Mesenchymal stem cell (in vitro differentiated cells and primary cell): Measurements from ENCODE around the gene DPF3.

Experiments
- DNase-seq: peaks from one replicate; pipeline ENCODE4 v3.0.0-alpha.2; 2013
- H2AFZ ChIP-seq: one replicate; pipeline ENCODE4 v1.6.1; 2013; ENCODE audit warnings: low read depth, mild to moderate bottlenecking, control low read depth, inconsistent platforms, low read length, moderate library complexity
- H2AK5ac ChIP-seq: 2 replicates; pipeline ENCODE4 v1.6.1; 2013; ENCODE audit warnings: low read length, moderate library complexity, mild to moderate bottlenecking, inconsistent platforms; ENCODE audit not compliant: severe bottlenecking
- H2BK120ac ChIP-seq: one replicate; pipeline ENCODE4 v1.6.1; 2013; ENCODE audit warnings: low read depth, mild to moderate bottlenecking, inconsistent platforms, low read length, moderate library complexity
- H2BK12ac ChIP-seq, 2 experiments: one replicate each; pipeline ENCODE4 v1.6.1; 2013; ENCODE audit warnings: inconsistent platforms in 2 of 2, low read length in 2 of 2, mild to moderate bottlenecking in 2 of 2, moderate library complexity in 2 of 2, control low read depth in 1 of 2
- H2BK15ac ChIP-seq: one replicate; pipeline ENCODE4 v1.6.1; 2013; ENCODE audit warnings: mild to moderate bottlenecking, low read depth, inconsistent platforms; ENCODE audit not compliant: poor library complexity, severe bottlenecking
- H2BK5ac ChIP-seq: 2 replicates; pipeline ENCODE4 v1.6.1; 2013; ENCODE audit warnings: low read depth, mild to moderate bottlenecking, low read length, control low read depth, inconsistent platforms; ENCODE audit not compliant: poor library complexity, severe bottlenecking
- H3K14ac ChIP-seq, 2 experiments: one replicate each; pipeline ENCODE4 v1.6.1; 2013; ENCODE audit warnings: inconsistent platforms in 2 of 2, low read length in 2 of 2, control low read depth in 1 of 2, mild to moderate bottlenecking in 1 of 2, moderate library complexity in 1 of 2
- H3K18ac ChIP-seq, 2 experiments: one replicate each; pipeline ENCODE4 v1.6.1; 2013; ENCODE audit warnings: inconsistent platforms in 2 of 2, low read length in 2 of 2, control low read depth in 1 of 2, low read depth in 1 of 2, mild to moderate bottlenecking in 1 of 2
- H3K23ac ChIP-seq, 2 experiments: one replicate each; pipeline ENCODE4 v1.6.1; 2013; ENCODE audit warnings: inconsistent platforms in 2 of 2, low read length in 2 of 2, mild to moderate bottlenecking in 2 of 2, moderate library complexity in 2 of 2, control low read depth in 1 of 2
- H3K27ac ChIP-seq: 2 replicates; pipeline ENCODE4 v1.5.1; 2013; ENCODE audit warnings: mild to moderate bottlenecking, moderate library complexity, low read length, control low read depth, inconsistent platforms; ENCODE audit not compliant: poor library complexity, severe bottlenecking
- H3K27me3 ChIP-seq, 2 experiments: 2 replicates each; pipeline versions ENCODE4 v1.6.1 to v1.7.0; 2013; ENCODE audit warnings: low read length in 2 of 2, mild to moderate bottlenecking in 2 of 2, moderate library complexity in 2 of 2, control low read depth in 1 of 2, inconsistent platforms in 1 of 2; ENCODE audit not compliant: control insufficient read depth in 1 of 2, insufficient read depth in 1 of 2
- H3K36me3 ChIP-seq, 2 experiments: 2 replicates each; pipeline versions ENCODE4 v1.6.1 to v1.7.0; 2013; ENCODE audit warnings: low read length in 2 of 2, control low read depth in 1 of 2, inconsistent platforms in 1 of 2, low read depth in 1 of 2, mild to moderate bottlenecking in 1 of 2; ENCODE audit not compliant: insufficient read depth in 2 of 2, control insufficient read depth in 1 of 2
- H3K4ac ChIP-seq, 2 experiments: one replicate each; pipeline ENCODE4 v1.6.1; 2013; ENCODE audit warnings: inconsistent platforms in 2 of 2, low read length in 2 of 2, mild to moderate bottlenecking in 2 of 2, moderate library complexity in 2 of 2, control low read depth in 1 of 2, low read depth in 1 of 2
- H3K4me1 ChIP-seq: 2 replicates; pipeline ENCODE4 v1.6.1; 2013; ENCODE audit warnings: low read depth, low read length, control low read depth; ENCODE audit not compliant: control insufficient read depth, insufficient read depth
- H3K4me2 ChIP-seq: 2 replicates; pipeline ENCODE4 v1.6.1; 2013; ENCODE audit warnings: low read length, mild to moderate bottlenecking, inconsistent platforms; ENCODE audit not compliant: poor library complexity, severe bottlenecking
- H3K4me3 ChIP-seq, 2 experiments: 2 replicates each; pipeline versions ENCODE4 v1.5.1 to v1.7.0; 2013; ENCODE audit warnings: low read length in 2 of 2, mild to moderate bottlenecking in 2 of 2, control low read depth in 1 of 2, low read depth in 1 of 2; ENCODE audit not compliant: insufficient read depth in 1 of 2
- H3K79me1 ChIP-seq: replicated peaks from 2 replicates; pipeline ENCODE4 v1.6.1; 2013; ENCODE audit warnings: mild to moderate bottlenecking, control low read depth, low read length, inconsistent platforms; ENCODE audit not compliant: poor library complexity, severe bottlenecking
- H3K9ac ChIP-seq: 2 replicates; pipeline ENCODE4 v1.7.0; 2013; ENCODE audit warnings: mild to moderate bottlenecking, low read length, moderate library complexity
- H3K9me3 ChIP-seq: 2 replicates; pipeline ENCODE4 v1.7.0; 2013; ENCODE audit warnings: mild to moderate bottlenecking, low read length; ENCODE audit not compliant: control insufficient read depth
- H4K8ac ChIP-seq: one replicate; pipeline ENCODE4 v1.6.1; 2013; ENCODE audit warnings: inconsistent platforms, mild to moderate bottlenecking, low read length, moderate library complexity
- H4K91ac ChIP-seq: one replicate; pipeline ENCODE4 v1.6.1; 2013; ENCODE audit warnings: mild to moderate bottlenecking, low read length, inconsistent platforms
- WGBS: methylation state at CpG from one replicate; pipeline ENCODE4 v1.1.7; 2013; ENCODE audit warnings: mixed read lengths; 5-methylcytosine and 5-hydroxymethylcytosine counted together

Gene DPF3

GRCh38 chr14:72824051-72824450, 69.8 kb downstream of the DPF3 start:
- H2AK5ac ChIP-seq, result no peak overlapping the region
- no peak overlapping the region for H4K8ac ChIP-seq
- no peak overlapping the region for H2BK120ac ChIP-seq
- no peak overlapping the region for H3K4ac ChIP-seq
- no peak overlapping the region for H2BK12ac ChIP-seq
- no peak for DNase-seq
- H3K23ac ChIP-seq, result no peak overlapping the region
- H3K18ac ChIP-seq, result no peak overlapping the region
- H3K27ac ChIP-seq, result no peak overlapping the region
- H3K4me1 ChIP-seq, result peaks cover 5% of the 10 kb centered on the region
- H3K14ac ChIP-seq, result no peak overlapping the region
- no peak overlapping the region for H3K9ac ChIP-seq
- H3K36me3 ChIP-seq, result no peaks in the 10 kb centered on the region
- peaks cover 28% of the 10 kb centered on the region for H3K79me1 ChIP-seq
- no peak overlapping the region for H3K4me2 ChIP-seq
- no peak overlapping the region for H3K4me3 ChIP-seq
- H4K91ac ChIP-seq, result no peak overlapping the region
- H3K9me3 ChIP-seq, result peaks cover 2% of the 10 kb centered on the region
- no peaks in the 10 kb centered on the region for H3K27me3 ChIP-seq
- no peak overlapping the region for H2BK15ac ChIP-seq
- 91% methylated on average over 2 of the region's 2 CpGs for WGBS
- no peak overlapping the region for H2AFZ ChIP-seq
- no peak overlapping the region for H2BK5ac ChIP-seq

- Histone ChIP-seq H3K18ac (no peak overlapping the region), H3K14ac (no peak overlapping the region), H3K4me2 (no peak overlapping the region), H3K27ac (no peak overlapping the region), H2BK120ac (no peak overlapping the region), H4K91ac (no peak overlapping the region), H2BK5ac (no peak overlapping the region), H3K9ac (no peak overlapping the region), H3K4me3 (no peak overlapping the region), H3K4me1 (peaks cover 5% of the 10 kb centered on the region), H2AFZ (no peak overlapping the region), H4K8ac (no peak overlapping the region), H2BK15ac (no peak overlapping the region), H2AK5ac (no peak overlapping the region), H3K79me1 (peaks cover 25% of the 10 kb centered on the region), H3K36me3 (no peaks in the 10 kb centered on the region), H3K27me3 (no peaks in the 10 kb centered on the region), H3K4ac (no peak overlapping the region), H3K23ac (no peak overlapping the region), H3K9me3 (peaks cover 7% of the 10 kb centered on the region), H2BK12ac (no peak overlapping the region)
- DNase-seq, result no peak
- whole genome bisulfite sequencing, result 100% methylated on average over 9 of the region's 14 CpGs
Measured at GRCh38 chr14:72822946-72823611, 70.8 kb downstream of the DPF3 start.

GRCh38 chr14:72818998-72819397, 74.9 kb downstream of the DPF3 start:
- Histone ChIP-seq H3K27ac (no peak overlapping the region), H2AK5ac (no peak overlapping the region), H2BK12ac (no peak overlapping the region), H4K8ac (no peak overlapping the region), H3K18ac (no peak overlapping the region), H4K91ac (no peak overlapping the region), H3K14ac (no peak overlapping the region), H3K4me3 (no peak overlapping the region), H2BK120ac (no peak overlapping the region), H2BK15ac (no peak overlapping the region), H3K4me2 (no peak overlapping the region), H2AFZ (no peak overlapping the region), H3K4me1 (peaks cover 3% of the 10 kb centered on the region), H3K9me3 (peaks cover 7% of the 10 kb centered on the region), H3K23ac (no peak overlapping the region), H3K36me3 (peaks cover 0 to 4% of the 10 kb centered on the region in 2 experiments), H2BK5ac (no peak overlapping the region), H3K79me1 (peaks cover 20% of the 10 kb centered on the region), H3K4ac (no peak overlapping the region), H3K9ac (no peak overlapping the region), H3K27me3 (no peaks in the 10 kb centered on the region)
- 95% methylated on average over 1 of the region's 3 CpGs for WGBS
- no peak for DNase-seq

GRCh38 chr14:72816287-72816686, 77.6 kb downstream of the DPF3 start:
- DNase-seq, result no peak
- Histone ChIP-seq H3K27me3 (no peaks in the 10 kb centered on the region), H2BK120ac (no peak overlapping the region), H3K79me1 (peaks cover 36% of the 10 kb centered on the region), H4K8ac (no peak overlapping the region), H3K9ac (no peak overlapping the region), H2BK5ac (no peak overlapping the region), H3K18ac (no peak overlapping the region), H2BK12ac (no peak overlapping the region), H3K14ac (no peak overlapping the region), H3K27ac (no peak overlapping the region), H3K36me3 (peaks cover 0 to 15% of the 10 kb centered on the region in 2 experiments), H2BK15ac (no peak overlapping the region), H3K4me2 (no peak overlapping the region), H3K4ac (no peak overlapping the region), H2AK5ac (no peak overlapping the region), H3K9me3 (peaks cover 7% of the 10 kb centered on the region), H3K4me3 (no peak overlapping the region), H3K23ac (no peak overlapping the region), H2AFZ (no peak overlapping the region), H4K91ac (no peak overlapping the region), H3K4me1 (peaks cover 9% of the 10 kb centered on the region)
- WGBS, result 97% methylated on average over 2 of the region's 2 CpGs
